Astrocyte (in vitro differentiated cells and primary cell): ENCODE data around the gene RPA3. TPM values are rescaled to one million over a fixed set of nuclear protein-coding genes. Genes with fewer than 3 reads are reported as not detected.

Experiments used
- DNase-seq: peaks from one replicate; pipeline ENCODE4 v3.0.0-alpha.2; 2010; ENCODE audit warnings: low read depth
- FAIRE-seq: peaks from 2 replicates; lab custom pipeline; 2011; peaks lifted over from hg19 to GRCh38; lab: Jason Lieb, UNC
- H2AFZ ChIP-seq: 2 replicates; pipeline ENCODE4 v1.6.0; 2012; ENCODE audit warnings: low read depth, low read length, inconsistent platforms
- H3K27ac ChIP-seq: 2 replicates; pipeline ENCODE4 v1.5.1; 2011; ENCODE audit warnings: low read depth, low read length, inconsistent platforms
- H3K27me3 ChIP-seq: 2 replicates; pipeline ENCODE4 v1.6.0; 2011; ENCODE audit warnings: low read length, inconsistent platforms; ENCODE audit not compliant: insufficient read depth
- H3K36me3 ChIP-seq: 2 replicates; pipeline ENCODE4 v1.5.1; 2011; ENCODE audit warnings: low read length, inconsistent platforms; ENCODE audit not compliant: insufficient read depth
- H3K4me1 ChIP-seq: 2 replicates; pipeline ENCODE4 v1.5.1; 2011; ENCODE audit warnings: low read length, inconsistent platforms; ENCODE audit not compliant: insufficient read depth
- H3K4me2 ChIP-seq: 2 replicates; pipeline ENCODE4 v1.6.0; 2012; ENCODE audit warnings: low read length, inconsistent platforms
- H3K4me3 ChIP-seq: 2 replicates; pipeline ENCODE4 v1.5.1; 2011; ENCODE audit warnings: low read depth, mild to moderate bottlenecking, low read length, inconsistent platforms; ENCODE audit not compliant: insufficient read depth
- H3K79me2 ChIP-seq: 2 replicates; pipeline ENCODE4 v1.6.0; 2012; ENCODE audit warnings: mild to moderate bottlenecking, low read length, inconsistent platforms; ENCODE audit not compliant: insufficient read depth
- H3K9ac ChIP-seq: 2 replicates; pipeline ENCODE4 v1.6.0; 2012; ENCODE audit warnings: mild to moderate bottlenecking, low read length, inconsistent platforms
- H3K9me3 ChIP-seq: 2 replicates; pipeline ENCODE4 v1.5.1; 2012; ENCODE audit warnings: low read depth, mild to moderate bottlenecking, low read length, inconsistent platforms; ENCODE audit not compliant: insufficient read depth
- H4K20me1 ChIP-seq: 2 replicates; pipeline ENCODE4 v1.6.0; 2012; ENCODE audit warnings: low read length, inconsistent platforms; ENCODE audit not compliant: insufficient read depth
- H3K27ac Mint-ChIP-seq: one replicate; pipeline ENCODE4 v1.8.0; 2021; ENCODE audit warnings: mild to moderate bottlenecking, mixed read lengths; ENCODE audit not compliant: unreplicated experiment
- H3K27me3 Mint-ChIP-seq: one replicate; pipeline ENCODE4 v1.8.0; 2021; ENCODE audit warnings: low read depth, mixed read lengths; ENCODE audit not compliant: unreplicated experiment
- H3K36me3 Mint-ChIP-seq: one replicate; pipeline ENCODE4 v1.8.0; 2021; ENCODE audit warnings: low read depth, mixed read lengths; ENCODE audit not compliant: unreplicated experiment
- H3K4me1 Mint-ChIP-seq: one replicate; pipeline ENCODE4 v1.8.0; 2021; ENCODE audit warnings: low read depth, mixed read lengths; ENCODE audit not compliant: unreplicated experiment
- H3K4me3 Mint-ChIP-seq: one replicate; pipeline ENCODE4 v1.8.0; 2021; ENCODE audit warnings: mild to moderate bottlenecking, moderate library complexity, mixed read lengths; ENCODE audit not compliant: unreplicated experiment
- H3K9me3 Mint-ChIP-seq: one replicate; pipeline ENCODE4 v1.8.0; 2021; ENCODE audit warnings: mild to moderate bottlenecking, mixed read lengths; ENCODE audit not compliant: unreplicated experiment
- EZH2 ChIP-seq: IDR thresholded peaks from 2 replicates; pipeline ENCODE4 v1.6.1; 2012; ENCODE audit warnings: mild to moderate bottlenecking, low read length, inconsistent platforms; ENCODE audit not compliant: insufficient read depth
- total RNA-seq: library from RNA; stranded (reverse); gene quantifications from 2 replicates; pipeline ENCODE4 v1.2.1, GENCODE V29; 2021
- TF ChIP-seq, protein P1 (sequence below): IDR thresholded peaks from 2 replicates; pipeline ENCODE4 v1.5.1; 2011; ENCODE audit warnings: low read depth, mild to moderate bottlenecking, inconsistent platforms, low read length, moderate library complexity; ENCODE audit not compliant: insufficient read depth

RPA3 gene
- total RNA-seq, 1 donor from 2014 or later: 17.7 TPM

DNA sequence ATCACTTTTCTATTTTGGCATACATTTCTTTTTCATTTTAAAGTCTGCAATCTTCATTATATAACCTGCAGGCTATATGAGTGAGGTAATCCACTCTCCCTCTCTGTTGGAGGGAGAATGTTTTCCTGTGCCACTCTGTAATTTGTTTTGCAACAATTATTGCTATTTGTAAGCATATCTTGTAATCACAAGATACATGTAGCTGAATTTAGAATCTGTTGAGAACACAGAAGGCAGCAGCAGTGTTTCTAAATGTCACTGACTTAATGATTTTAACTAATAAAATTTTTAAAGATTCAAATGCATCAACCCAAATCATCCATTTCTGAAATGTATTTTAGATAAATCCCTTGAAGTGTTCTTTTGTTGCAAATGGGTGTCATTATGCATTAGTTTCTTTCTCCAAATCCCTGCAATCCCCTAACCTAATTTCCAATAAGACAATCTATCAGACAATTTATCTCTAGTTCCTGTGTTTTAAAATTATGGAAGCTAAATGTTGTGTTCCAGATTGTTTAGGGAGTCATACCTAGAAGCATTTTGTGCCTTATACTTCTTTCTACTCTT is 97.7 kb downstream of the RPA3 start:
- H3K79me2 ChIP-seq: no peaks in the 10 kb centered on the region
- no peak overlapping the region for H2AFZ ChIP-seq
- TF ChIP-seq EZH2: no peak
- TF ChIP-seq, protein P1, sequence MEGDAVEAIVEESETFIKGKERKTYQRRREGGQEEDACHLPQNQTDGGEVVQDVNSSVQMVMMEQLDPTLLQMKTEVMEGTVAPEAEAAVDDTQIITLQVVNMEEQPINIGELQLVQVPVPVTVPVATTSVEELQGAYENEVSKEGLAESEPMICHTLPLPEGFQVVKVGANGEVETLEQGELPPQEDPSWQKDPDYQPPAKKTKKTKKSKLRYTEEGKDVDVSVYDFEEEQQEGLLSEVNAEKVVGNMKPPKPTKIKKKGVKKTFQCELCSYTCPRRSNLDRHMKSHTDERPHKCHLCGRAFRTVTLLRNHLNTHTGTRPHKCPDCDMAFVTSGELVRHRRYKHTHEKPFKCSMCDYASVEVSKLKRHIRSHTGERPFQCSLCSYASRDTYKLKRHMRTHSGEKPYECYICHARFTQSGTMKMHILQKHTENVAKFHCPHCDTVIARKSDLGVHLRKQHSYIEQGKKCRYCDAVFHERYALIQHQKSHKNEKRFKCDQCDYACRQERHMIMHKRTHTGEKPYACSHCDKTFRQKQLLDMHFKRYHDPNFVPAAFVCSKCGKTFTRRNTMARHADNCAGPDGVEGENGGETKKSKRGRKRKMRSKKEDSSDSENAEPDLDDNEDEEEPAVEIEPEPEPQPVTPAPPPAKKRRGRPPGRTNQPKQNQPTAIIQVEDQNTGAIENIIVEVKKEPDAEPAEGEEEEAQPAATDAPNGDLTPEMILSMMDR: no peak
- H3K36me3 ChIP-seq: no peaks in the 10 kb centered on the region
- no peaks in the 10 kb centered on the region for H3K9me3 ChIP-seq
- H3K9ac ChIP-seq: no peak overlapping the region
- no peak overlapping the region for H3K4me3 ChIP-seq
- no peaks in the 10 kb centered on the region for H3K9me3 Mint-ChIP-seq
- H3K4me1 Mint-ChIP-seq: no peaks in the 10 kb centered on the region
- H3K4me1 ChIP-seq: no peaks in the 10 kb centered on the region
- no peak overlapping the region for H3K27ac Mint-ChIP-seq
- no peak overlapping the region for H3K4me3 Mint-ChIP-seq
- no peaks in the 10 kb centered on the region for H3K36me3 Mint-ChIP-seq
- H3K27ac ChIP-seq: no peak overlapping the region
- peaks cover 2% of the 10 kb centered on the region for H3K27me3 Mint-ChIP-seq
- no peaks in the 10 kb centered on the region for H3K27me3 ChIP-seq
- no peak overlapping the region for H3K4me2 ChIP-seq
- DNase-seq (no peak), FAIRE-seq (no peak)
- H4K20me1 ChIP-seq: no peaks in the 10 kb centered on the region

- Mint-ChIP-seq H3K27ac (no peak overlapping the region), H3K4me3 (no peak overlapping the region), H3K27me3 (peaks cover 2% of the 10 kb centered on the region), H3K36me3 (no peaks in the 10 kb centered on the region), H3K9me3 (no peaks in the 10 kb centered on the region), H3K4me1 (no peaks in the 10 kb centered on the region)
- no peak overlapping the region for H3K4me3 ChIP-seq
- H2AFZ ChIP-seq: no peak overlapping the region
- no peaks in the 10 kb centered on the region for H4K20me1 ChIP-seq
- H3K27me3 ChIP-seq: no peaks in the 10 kb centered on the region
- no peak overlapping the region for H3K4me2 ChIP-seq
- no peaks in the 10 kb centered on the region for H3K4me1 ChIP-seq
- DNase-seq: no peak
- no peaks in the 10 kb centered on the region for H3K36me3 ChIP-seq
- TF ChIP-seq, protein P1: no peak
- no peak for TF ChIP-seq EZH2
- no peak overlapping the region for H3K9ac ChIP-seq
- no peak overlapping the region for H3K27ac ChIP-seq
- FAIRE-seq: no peak
- H3K79me2 ChIP-seq: no peaks in the 10 kb centered on the region
- no peaks in the 10 kb centered on the region for H3K9me3 ChIP-seq
Measured at GRCh38 chr7:7620236-7620635, 98.2 kb downstream of the RPA3 start.

DNA sequence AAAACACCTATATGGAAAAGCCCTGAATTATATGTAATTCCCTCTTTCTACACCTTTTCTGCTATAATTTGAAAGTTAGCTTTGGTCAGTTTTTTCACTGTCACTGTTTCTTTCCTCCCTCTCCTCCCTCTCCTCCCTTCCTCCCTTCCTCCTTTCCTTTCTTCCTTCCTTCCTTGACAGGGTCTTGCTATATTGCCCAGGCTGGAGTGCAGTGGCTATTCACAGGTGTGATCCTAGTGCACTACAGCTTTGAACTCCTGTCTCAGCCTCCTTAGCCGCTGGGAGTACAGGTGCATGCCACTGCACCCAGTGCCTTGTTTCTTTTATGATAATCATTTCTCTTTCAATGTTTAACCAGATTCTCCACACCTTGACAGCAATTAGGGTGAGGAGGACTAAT is 100.0 kb downstream of the RPA3 start:
- Histone ChIP-seq H3K9me3 (no peaks in the 10 kb centered on the region), H3K9ac (no peak overlapping the region), H4K20me1 (no peaks in the 10 kb centered on the region), H3K27ac (no peak overlapping the region), H3K27me3 (no peaks in the 10 kb centered on the region), H3K79me2 (no peaks in the 10 kb centered on the region), H3K4me1 (no peaks in the 10 kb centered on the region), H3K36me3 (no peaks in the 10 kb centered on the region), H3K4me2 (no peak overlapping the region), H3K4me3 (no peak overlapping the region), H2AFZ (no peak overlapping the region)
- no peaks in the 10 kb centered on the region for H3K4me1 Mint-ChIP-seq
- H3K27ac Mint-ChIP-seq: no peak overlapping the region
- no peak for TF ChIP-seq EZH2
- TF ChIP-seq, protein P1: no peak
- H3K36me3 Mint-ChIP-seq: no peaks in the 10 kb centered on the region
- H3K27me3 Mint-ChIP-seq: peaks cover 2% of the 10 kb centered on the region
- no peak overlapping the region for H3K4me3 Mint-ChIP-seq
- no peak for DNase-seq
- no peak for FAIRE-seq
- H3K9me3 Mint-ChIP-seq: no peaks in the 10 kb centered on the region
